Common myeloid progenitor, CD34-positive (primary cell): ENCODE results near the gene MBOAT2.

Experiments
- CTCF ChIA-PET: fragments of 350-600 bp; sonication (Branson Sonifier 250); formaldehyde crosslinking; loops from one replicate; lab custom pipeline; 2021; ENCODE audit warnings: antibody characterized with exemption; lab: Charles Lee
- POLR2A ChIA-PET: fragments of 350-600 bp; sonication (Branson Sonifier 250); formaldehyde crosslinking; loops from one replicate; lab custom pipeline; 2021; ENCODE audit warnings: antibody characterized with exemption; lab: Charles Lee
- DNase-seq, 3 donors: peaks; one replicate each; pipeline versions ENCODE4 v3.0.0 to v3.0.0-alpha.2; 2013
- H3K27ac ChIP-seq, 2 experiments: 1 replicate in 1 of 2; 2 replicates in 1 of 2; pipeline ENCODE4 v1.7.0; 2013; ENCODE audit warnings: inconsistent platforms in 2 of 2, low read length in 2 of 2, mild to moderate bottlenecking in 2 of 2, low read depth in 1 of 2, moderate library complexity in 1 of 2; ENCODE audit not compliant: severe bottlenecking in 2 of 2, insufficient read depth in 1 of 2, poor library complexity in 1 of 2
- H3K27me3 ChIP-seq, 5 experiments: replicated peaks in 2 of 5; 1 replicate in 3 of 5; 2 replicates in 2 of 5; pipeline versions ENCODE4 v1.6.1 to v1.7.0; 2013; ENCODE audit warnings: low read length in 4 of 5, mild to moderate bottlenecking in 2 of 5, moderate library complexity in 2 of 5, inconsistent platforms in 1 of 5; ENCODE audit not compliant: insufficient read depth in 5 of 5, control insufficient read depth in 4 of 5
- H3K36me3 ChIP-seq, 4 experiments: 1 replicate in 2 of 4; 2 replicates in 2 of 4; pipeline versions ENCODE4 v1.6.1 to v1.7.0; 2013; ENCODE audit warnings: low read length in 3 of 4, control low read depth in 1 of 4, mild to moderate bottlenecking in 1 of 4; ENCODE audit not compliant: control insufficient read depth in 4 of 4, insufficient read depth in 4 of 4
- H3K4me1 ChIP-seq, 4 experiments: 1 replicate in 3 of 4; 2 replicates in 1 of 4; pipeline versions ENCODE4 v1.6.1 to v1.7.1; 2013; ENCODE audit warnings: low read length in 3 of 4, mild to moderate bottlenecking in 3 of 4, control low read depth in 1 of 4, inconsistent platforms in 1 of 4, moderate library complexity in 1 of 4; ENCODE audit not compliant: control insufficient read depth in 4 of 4, insufficient read depth in 4 of 4; ENCODE audit errors: control extremely low read depth in 1 of 4
- H3K4me3 ChIP-seq, 7 experiments: 1 replicate in 4 of 7; 2 replicates in 3 of 7; pipeline versions ENCODE4 v1.5.1 to v1.7.0; 2013; ENCODE audit warnings: mild to moderate bottlenecking in 7 of 7, low read length in 6 of 7, moderate library complexity in 6 of 7, inconsistent platforms in 2 of 7, low read depth in 2 of 7, control low read depth in 1 of 7; ENCODE audit not compliant: insufficient read depth in 4 of 7, control insufficient read depth in 1 of 7; ENCODE audit errors: extremely low read depth in 1 of 7
- H3K9me3 ChIP-seq, 5 experiments: 1 replicate in 4 of 5; 2 replicates in 1 of 5; pipeline versions ENCODE4 v1.6.1 to v1.7.1; 2013; ENCODE audit warnings: low read length in 4 of 5, mild to moderate bottlenecking in 2 of 5, inconsistent platforms in 1 of 5, low read depth in 1 of 5, moderate library complexity in 1 of 5; ENCODE audit not compliant: control insufficient read depth in 4 of 5, insufficient read depth in 2 of 5; ENCODE audit errors: control extremely low read depth in 1 of 5
- WGBS: methylation state at CpG from one replicate; pipeline ENCODE4 v1.1.5; 2013; ENCODE audit not compliant: insufficient coverage; 5-methylcytosine and 5-hydroxymethylcytosine counted together

The MBOAT2 gene

GRCh38 chr2:8886202-8886518 lies 117.3 kb downstream of the MBOAT2 start:
- 100% methylated on average over 1 of the region's 1 CpG for WGBS
- POLR2A ChIA-PET: no interaction called here
- no peak overlapping the region for H3K4me3 ChIP-seq

GRCh38 chr2:8885449-8886201 lies 117.9 kb downstream of the MBOAT2 start:
- POLR2A ChIA-PET: no interaction called here
- DNase-seq: peak in 1 of 3 donors; percentile 17
- CTCF ChIA-PET: interaction anchor here (2.0 kb wide), 1 partner anchor 17 kb away, joined by 5 read pairs; no protein-coding TSS in a partner anchor
- peaks cover 0 to 8% (median 7%) of the 10 kb centered on the region in 4 experiments for H3K4me1 ChIP-seq
- H3K36me3 ChIP-seq: peaks cover 0 to 9% (median 0%) of the 10 kb centered on the region in 4 experiments
- peaks cover 0 to 2% (median 0%) of the 10 kb centered on the region in 5 experiments for H3K9me3 ChIP-seq
- no peaks in the 10 kb centered on the region for H3K27me3 ChIP-seq
- 100% methylated on average over 6 of the region's 7 CpGs for WGBS
- H3K4me3 ChIP-seq: no peak overlapping the region
- no peak overlapping the region for H3K27ac ChIP-seq

More at GRCh38 chr2:8886202-8886518, 117.3 kb downstream of the MBOAT2 start:
- DNase-seq: no peak
- CTCF ChIA-PET: interaction anchor here (2.0 kb wide), 1 partner anchor 17 kb away, joined by 5 read pairs; no protein-coding TSS in a partner anchor
- Histone ChIP-seq H3K27me3 (no peaks in the 10 kb centered on the region), H3K9me3 (peaks cover 0 to 2% (median 0%) of the 10 kb centered on the region in 5 experiments), H3K36me3 (peaks cover 0 to 4% (median 0%) of the 10 kb centered on the region in 4 experiments), H3K27ac (no peak overlapping the region), H3K4me1 (peaks cover 0 to 8% (median 7%) of the 10 kb centered on the region in 4 experiments)

GRCh38 chr2:8884812-8885211 lies 118.7 kb downstream of the MBOAT2 start:
- Histone ChIP-seq H3K27me3 (no peaks in the 10 kb centered on the region), H3K36me3 (peaks cover 0 to 10% (median under 1%) of the 10 kb centered on the region in 4 experiments), H3K9me3 (peaks cover 0 to 2% (median 0%) of the 10 kb centered on the region in 5 experiments), H3K27ac (no peak overlapping the region), H3K4me3 (no peak overlapping the region), H3K4me1 (peaks cover 0 to 8% (median 7%) of the 10 kb centered on the region in 4 experiments)
- ChIA-PET POLR2A (interaction anchor here (0.7 kb wide), 1 partner anchor 1832 kb away, joined by 3 read pairs; no protein-coding TSS in a partner anchor), CTCF (interaction anchor here (2.0 kb wide), 1 partner anchor 16 kb away, joined by 5 read pairs; no protein-coding TSS in a partner anchor)
- no peak for DNase-seq
- WGBS: 100% methylated on average over 1 of the region's 4 CpGs

GRCh38 chr2:8882094-8882493 lies 121.4 kb downstream of the MBOAT2 start:
- POLR2A ChIA-PET: no interaction called here
- WGBS: 96% methylated on average over 5 of the region's 5 CpGs
- Histone ChIP-seq H3K4me3 (no peak overlapping the region), H3K4me1 (peaks cover 0 to 6% (median 3%) of the 10 kb centered on the region in 4 experiments), H3K36me3 (peaks cover 0 to 10% (median 6%) of the 10 kb centered on the region in 4 experiments), H3K9me3 (peaks cover 0 to 2% (median 0%) of the 10 kb centered on the region in 5 experiments), H3K27ac (no peak overlapping the region), H3K27me3 (no peaks in the 10 kb centered on the region)
- DNase-seq: peak in 2 of 3 donors; percentile 30 to 35
- CTCF ChIA-PET: interaction anchor here (1.3 to 2.0 kb wide), 4 partner anchors 9 to 260 kb away, joined by 3 to 9 read pairs (median 6); no protein-coding TSS in a partner anchor

- Histone ChIP-seq H3K9me3 (no peaks in the 10 kb centered on the region), H3K4me3 (no peak overlapping the region), H3K27me3 (no peaks in the 10 kb centered on the region), H3K36me3 (peaks cover 6 to 10% (median 8%) of the 10 kb centered on the region in 4 experiments), H3K4me1 (no peaks in the 10 kb centered on the region), H3K27ac (no peak overlapping the region)
- CTCF ChIA-PET: interaction anchor here (1.1 to 1.4 kb wide), 4 partner anchors 9 to 262 kb away, joined by 3 to 4 read pairs (median 3); no protein-coding TSS in a partner anchor
- 97% methylated on average over 3 of the region's 4 CpGs for WGBS
- POLR2A ChIA-PET: no interaction called here
- no peak for DNase-seq
These were observed 125.6 kb downstream of the MBOAT2 start for GRCh38 chr2:8877894-8878293.

GRCh38 chr2:8877332-8877731 lies 126.2 kb downstream of the MBOAT2 start:
- CTCF ChIA-PET: interaction anchor here (1.1 to 1.4 kb wide), 2 partner anchors 10 to 262 kb away, joined by 3 to 4 read pairs; no protein-coding TSS in a partner anchor
- Histone ChIP-seq H3K4me1 (no peaks in the 10 kb centered on the region), H3K4me3 (no peak overlapping the region), H3K36me3 (peaks cover 6 to 10% (median 8%) of the 10 kb centered on the region in 4 experiments), H3K27me3 (no peaks in the 10 kb centered on the region), H3K9me3 (no peaks in the 10 kb centered on the region), H3K27ac (no peak overlapping the region)
- no peak for DNase-seq
- POLR2A ChIA-PET: no interaction called here
- WGBS: 100% methylated on average over 2 of the region's 4 CpGs

GRCh38 chr2:8876628-8877027 lies 126.9 kb downstream of the MBOAT2 start:
- POLR2A ChIA-PET: no interaction called here
- H3K27me3 ChIP-seq: no peaks in the 10 kb centered on the region
- no peaks in the 10 kb centered on the region for H3K4me1 ChIP-seq
- H3K9me3 ChIP-seq: no peaks in the 10 kb centered on the region
- no peak overlapping the region for H3K27ac ChIP-seq
- DNase-seq: no peak
- H3K36me3 ChIP-seq: peaks cover 6 to 10% (median 8%) of the 10 kb centered on the region in 4 experiments
- no peak overlapping the region for H3K4me3 ChIP-seq
- CTCF ChIA-PET: interaction anchor here (0.7 kb wide), 1 partner anchor 12 kb away, joined by 3 read pairs; no protein-coding TSS in a partner anchor
